Keratinocyte (primary cell): Measurements from ENCODE around the gene ADAMTS17. TPM values are rescaled to one million over a fixed set of nuclear protein-coding genes. Genes with fewer than 3 reads are reported as not detected.

Experiments used
- DNase-seq: peaks from one replicate; pipeline ENCODE4 v3.0.0-alpha.2; 2011; ENCODE audit warnings: low read depth, missing footprints, low spot score
- FAIRE-seq: peaks from 2 replicates; lab custom pipeline; 2011; peaks lifted over from hg19 to GRCh38; lab: Jason Lieb, UNC
- H2AFZ ChIP-seq: 2 replicates; pipeline ENCODE4 v1.6.0; 2012; ENCODE audit warnings: low read length, control low read depth, inconsistent platforms; ENCODE audit not compliant: control insufficient read depth
- H3K27ac ChIP-seq: 2 replicates; pipeline ENCODE4 v1.5.1; 2011; ENCODE audit warnings: low read length; ENCODE audit not compliant: control insufficient read depth, insufficient read depth
- H3K27me3 ChIP-seq: 3 replicates; pipeline ENCODE4 v1.6.0; 2011; ENCODE audit warnings: low read length; ENCODE audit not compliant: control insufficient read depth, insufficient read depth; ENCODE audit errors: extremely low read depth
- H3K36me3 ChIP-seq, 2 experiments: 2 replicates in 1 of 2; 3 replicates in 1 of 2; pipeline ENCODE4 v1.5.1; 2011; ENCODE audit warnings: low read length in 2 of 2, mild to moderate bottlenecking in 1 of 2; ENCODE audit not compliant: control insufficient read depth in 2 of 2, insufficient read depth in 2 of 2; ENCODE audit errors: extremely low read depth in 1 of 2
- H3K4me1 ChIP-seq: 3 replicates; pipeline ENCODE4 v1.5.1; 2011; ENCODE audit warnings: low read length; ENCODE audit not compliant: control insufficient read depth, insufficient read depth; ENCODE audit errors: extremely low read depth
- H3K4me2 ChIP-seq: 3 replicates; pipeline ENCODE4 v1.6.0; 2011; ENCODE audit warnings: low read depth, low read length; ENCODE audit not compliant: control insufficient read depth, insufficient read depth; ENCODE audit errors: extremely low read depth
- H3K4me3 ChIP-seq, 3 experiments: fragments of 200-600 bp in 1 of 3; sonication (generic) in 1 of 3; 2 replicates in 2 of 3; 3 replicates in 1 of 3; pipeline ENCODE4 v1.5.1; 2011 to 2016; ENCODE audit warnings: low read length in 3 of 3, mild to moderate bottlenecking in 3 of 3, control low read depth in 2 of 3, inconsistent platforms in 1 of 3, low read depth in 1 of 3, mixed read lengths in 1 of 3, mixed run types in 1 of 3, moderate library complexity in 1 of 3; ENCODE audit not compliant: control insufficient read depth in 2 of 3, insufficient read depth in 2 of 3; ENCODE audit errors: extremely low read depth in 1 of 3
- H3K79me2 ChIP-seq: 2 replicates; pipeline ENCODE4 v1.6.0; 2012; ENCODE audit warnings: low read length; ENCODE audit not compliant: control insufficient read depth, insufficient read depth
- H3K9ac ChIP-seq: 3 replicates; pipeline ENCODE4 v1.6.0; 2011; ENCODE audit warnings: low read length; ENCODE audit not compliant: control insufficient read depth, insufficient read depth; ENCODE audit errors: extremely low read depth
- H3K9me1 ChIP-seq: 3 replicates; pipeline ENCODE4 v1.6.0; 2011; ENCODE audit warnings: low read length; ENCODE audit not compliant: control insufficient read depth, insufficient read depth; ENCODE audit errors: extremely low read depth
- H3K9me3 ChIP-seq: 2 replicates; pipeline ENCODE4 v1.5.1; 2012; ENCODE audit warnings: low read depth, low read length; ENCODE audit not compliant: control insufficient read depth
- H4K20me1 ChIP-seq: 3 replicates; pipeline ENCODE4 v1.6.0; 2011; ENCODE audit warnings: low read length; ENCODE audit not compliant: control insufficient read depth, insufficient read depth; ENCODE audit errors: extremely low read depth
- EZH2 ChIP-seq: IDR thresholded peaks from one replicate; pipeline ENCODE4 v1.6.1; 2012; ENCODE audit warnings: inconsistent platforms, mild to moderate bottlenecking, low read length, moderate library complexity
- dilution Hi-C: fragments of 300-500 bp; cut with MboI; formaldehyde crosslinking; loops from one replicate; pipeline ENCODE4 v1.7.0; 2020; ENCODE audit warnings: low sequenced_read_pairs; ENCODE audit not compliant: extremely low pct_ligation_motif_present
- polyA plus RNA-seq, 5 experiments: library from polyadenylated mRNA; depleted of rRNA in 3 of 5; stranded (reverse) in 3 of 5; stranded (forward) in 1 of 5; unstranded in 1 of 5; fragments of >200 nt; gene quantifications; 1 replicate in 1 of 5; 2 replicates in 3 of 5; 3 replicates in 1 of 5; pipeline versions ENCODE4 v1.2.1 to v1.2.3, GENCODE V29; 2011 to 2012; ENCODE audit warnings: missing spikeins in 2 of 5, low read depth in 1 of 5, low replicate concordance in 1 of 5
- TF ChIP-seq, protein P1 (sequence below), 3 experiments: IDR thresholded peaks in 1 of 3; conservative IDR thresholded peaks in 1 of 3; optimal IDR thresholded peaks in 1 of 3; 2 replicates in 2 of 3; 3 replicates in 1 of 3; pipeline versions ENCODE3 to v1.5.1; 2011; ENCODE audit warnings: low read length in 3 of 3, mild to moderate bottlenecking in 3 of 3, moderate library complexity in 2 of 3, control low read depth in 1 of 3, inconsistent platforms in 1 of 3; ENCODE audit not compliant: insufficient read depth in 2 of 3; ENCODE audit errors: extremely low read depth in 1 of 3

Gene ADAMTS17
- polyA plus RNA-seq, 1 donor (not counting 4 experiments of a cell fraction or from before 2014, with no cell fraction given): 0.18 TPM

- Histone ChIP-seq H3K79me2 (no peaks in the 10 kb centered on the region), H3K4me2 (no peak overlapping the region), H3K9ac (no peak overlapping the region), H3K27me3 (peaks cover 23% of the 10 kb centered on the region), H3K9me3 (no peaks in the 10 kb centered on the region), H4K20me1 (no peaks in the 10 kb centered on the region), H3K36me3 (no peaks in the 10 kb centered on the region), H3K4me1 (peaks cover 4% of the 10 kb centered on the region), H3K9me1 (no peaks in the 10 kb centered on the region), H3K27ac (no peak overlapping the region), H3K4me3 (no peak overlapping the region), H2AFZ (no peak overlapping the region)
- dilution Hi-C loops: no loop called here
- FAIRE-seq (no peak), DNase-seq (no peak)
- TF ChIP-seq EZH2: no peak
- TF ChIP-seq, protein P1, sequence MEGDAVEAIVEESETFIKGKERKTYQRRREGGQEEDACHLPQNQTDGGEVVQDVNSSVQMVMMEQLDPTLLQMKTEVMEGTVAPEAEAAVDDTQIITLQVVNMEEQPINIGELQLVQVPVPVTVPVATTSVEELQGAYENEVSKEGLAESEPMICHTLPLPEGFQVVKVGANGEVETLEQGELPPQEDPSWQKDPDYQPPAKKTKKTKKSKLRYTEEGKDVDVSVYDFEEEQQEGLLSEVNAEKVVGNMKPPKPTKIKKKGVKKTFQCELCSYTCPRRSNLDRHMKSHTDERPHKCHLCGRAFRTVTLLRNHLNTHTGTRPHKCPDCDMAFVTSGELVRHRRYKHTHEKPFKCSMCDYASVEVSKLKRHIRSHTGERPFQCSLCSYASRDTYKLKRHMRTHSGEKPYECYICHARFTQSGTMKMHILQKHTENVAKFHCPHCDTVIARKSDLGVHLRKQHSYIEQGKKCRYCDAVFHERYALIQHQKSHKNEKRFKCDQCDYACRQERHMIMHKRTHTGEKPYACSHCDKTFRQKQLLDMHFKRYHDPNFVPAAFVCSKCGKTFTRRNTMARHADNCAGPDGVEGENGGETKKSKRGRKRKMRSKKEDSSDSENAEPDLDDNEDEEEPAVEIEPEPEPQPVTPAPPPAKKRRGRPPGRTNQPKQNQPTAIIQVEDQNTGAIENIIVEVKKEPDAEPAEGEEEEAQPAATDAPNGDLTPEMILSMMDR (optimal IDR thresholded peaks at IDR 0.05 in 1 of 3, IDR thresholded peaks at IDR 0.05 in 1 of 3, conservative IDR thresholded peaks at IDR 0.05 in 1 of 3; ENCODE audit: extremely low read depth in 1 of 3, insufficient read depth in 2 of 3, low read length in 3 of 3): peak in 2 of 3 experiments; percentile 36 to 47
Observed at GRCh38 chr15:100207053-100207452, 134.7 kb downstream of the ADAMTS17 start.

DNA sequence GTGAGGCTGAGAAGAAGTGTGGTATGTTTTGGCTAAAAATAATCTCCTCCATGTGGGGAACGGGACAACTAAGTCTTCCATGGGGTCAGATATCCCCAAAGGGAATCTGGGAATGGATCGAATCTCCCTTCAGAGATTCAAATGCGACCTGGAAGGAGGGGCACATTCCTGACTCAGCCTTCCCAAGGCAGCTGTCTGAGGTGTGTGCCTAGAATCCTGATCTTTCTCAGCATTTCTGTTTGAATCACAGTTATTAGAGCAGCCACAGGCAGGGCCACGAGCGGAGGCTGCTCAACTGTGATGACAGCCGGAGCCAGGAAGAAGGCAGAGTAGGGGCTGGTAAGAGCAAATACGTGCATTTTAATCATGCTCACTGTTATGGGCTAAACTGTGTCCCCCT is 135.1 kb downstream of the ADAMTS17 start:
- Histone ChIP-seq H4K20me1 (no peaks in the 10 kb centered on the region), H3K36me3 (no peaks in the 10 kb centered on the region), H3K79me2 (no peaks in the 10 kb centered on the region), H3K9ac (no peak overlapping the region), H3K27me3 (peaks cover 26% of the 10 kb centered on the region), H3K4me1 (no peaks in the 10 kb centered on the region), H3K9me1 (no peaks in the 10 kb centered on the region), H3K4me3 (no peak overlapping the region), H2AFZ (no peak overlapping the region), H3K27ac (no peak overlapping the region), H3K4me2 (no peak overlapping the region), H3K9me3 (no peaks in the 10 kb centered on the region)
- FAIRE-seq: no peak
- TF ChIP-seq EZH2: no peak
- TF ChIP-seq, protein P1 (optimal IDR thresholded peaks at IDR 0.05 in 1 of 3, IDR thresholded peaks at IDR 0.05 in 1 of 3, conservative IDR thresholded peaks at IDR 0.05 in 1 of 3; ENCODE audit: extremely low read depth in 1 of 3, insufficient read depth in 2 of 3, low read length in 3 of 3): no peak
- dilution Hi-C loops: no loop called here
- no peak for DNase-seq
